Kidney (tissue), 14 donors: ENCODE data around the gene PLA1A. TPM values are rescaled to one million over a fixed set of nuclear protein-coding genes. Genes with fewer than 3 reads are reported as not detected.

Experiments used
- DNase-seq, 5 donors: peaks; one replicate each; pipeline ENCODE4 v3.0.0-alpha.2; 2013 to 2020
- FAIRE-seq: peaks from 2 replicates; lab custom pipeline; 2012; peaks lifted over from hg19 to GRCh38; lab: Jason Lieb, UNC
- H3K27ac ChIP-seq, 2 donors: one replicate each; pipeline ENCODE4 v1.7.0; 2013; ENCODE audit warnings: low read depth in 2 of 2, low read length in 2 of 2, inconsistent platforms in 1 of 2
- H3K27me3 ChIP-seq: one replicate; pipeline ENCODE4 v1.7.1; 2013; ENCODE audit warnings: low read length, inconsistent platforms; ENCODE audit not compliant: control insufficient read depth, insufficient read depth
- H3K36me3 ChIP-seq, 3 donors: one replicate each; pipeline versions ENCODE4 v1.7.0 to v1.7.1; 2013; ENCODE audit warnings: low read length in 3 of 3, control low read depth in 1 of 3, inconsistent platforms in 1 of 3; ENCODE audit not compliant: insufficient read depth in 3 of 3, control insufficient read depth in 2 of 3
- H3K4me1 ChIP-seq, 3 donors: one replicate each; pipeline versions ENCODE4 v1.7.0 to v1.7.1; 2013; ENCODE audit warnings: low read length in 3 of 3, inconsistent platforms in 1 of 3, low read depth in 1 of 3; ENCODE audit not compliant: control insufficient read depth in 2 of 3, insufficient read depth in 2 of 3
- H3K4me3 ChIP-seq, 3 donors: one replicate each; pipeline versions ENCODE4 v1.7.0 to v1.8.1; 2013; ENCODE audit warnings: low read length in 3 of 3, control low read depth in 1 of 3, inconsistent platforms in 1 of 3
- H3K9ac ChIP-seq, 3 donors: one replicate each; pipeline versions ENCODE4 v1.7.0 to v1.7.1; 2013; ENCODE audit warnings: low read length in 3 of 3, control low read depth in 1 of 3, inconsistent platforms in 1 of 3
- H3K9me3 ChIP-seq, 3 donors: one replicate each; pipeline versions ENCODE4 v1.7.0 to v1.7.1; 2013; ENCODE audit warnings: low read length in 3 of 3, control low read depth in 1 of 3, inconsistent platforms in 1 of 3; ENCODE audit not compliant: control insufficient read depth in 2 of 3, insufficient read depth in 1 of 3
- intact Hi-C: fragments of 100-400 bp; cut with DNase I; formaldehyde crosslinking; loops from one replicate; pipeline ENCODE4 v1.11.1; 2022
- polyA plus RNA-seq: library from polyadenylated mRNA; stranded (reverse); fragments of 350-450 nt; fragmentation: Illumina TruSeq; extraction: RNeasy Lipid Tissue Mini Kit (QIAGEN cat#74804); gene quantifications from one replicate; pipeline ENCODE4 v1.2.3, GENCODE V29; 2014; ENCODE audit warnings: low read depth, low replicate concordance; ENCODE audit not compliant: insufficient read depth
- total RNA-seq: library from RNA; stranded (reverse); fragmentation: NEBNext Ultra II Directional; extraction: Animal tissue kit (Norgen Biotek cat#: 25700); gene quantifications from one replicate; pipeline ENCODE4 v1.2.1, GENCODE V29; 2021
- TF ChIP-seq, protein P1 (sequence below): IDR thresholded peaks from 3 replicates; pipeline ENCODE4 v1.5.1; 2012; ENCODE audit warnings: mild to moderate bottlenecking, moderate library complexity, borderline replicate concordance; ENCODE audit not compliant: insufficient read depth; ENCODE audit errors: extremely low read depth
- donor health status: control.
- donor health status: control.
- donor health status: control.
- donor health status: control.
- donor health status: control.
- donor health status: DM: yes; HTN: yes; CAD: no.
- donor health status: Normal renal cell carcinoma (clear cell type).

PLA1A gene
- total and polyA plus RNA-seq, 2 donors from 2014 or later: 6.7 to 10.1 TPM

GRCh38 chr3:119673875-119674274, 76.2 kb downstream of the PLA1A start:
- Histone ChIP-seq H3K27me3 (no peaks in the 10 kb centered on the region), H3K9me3 (no peaks in the 10 kb centered on the region), H3K27ac (no peak overlapping the region), H3K4me3 (no peak overlapping the region), H3K4me1 (peaks cover 0 to 11% (median 11%) of the 10 kb centered on the region in 3 donors), H3K9ac (no peak overlapping the region), H3K36me3 (peaks cover 3 to 20% (median 4%) of the 10 kb centered on the region in 3 donors)
- DNase-seq (peak in 1 of 5 donors; percentile 74), FAIRE-seq (no peak)
- TF ChIP-seq, protein P1, sequence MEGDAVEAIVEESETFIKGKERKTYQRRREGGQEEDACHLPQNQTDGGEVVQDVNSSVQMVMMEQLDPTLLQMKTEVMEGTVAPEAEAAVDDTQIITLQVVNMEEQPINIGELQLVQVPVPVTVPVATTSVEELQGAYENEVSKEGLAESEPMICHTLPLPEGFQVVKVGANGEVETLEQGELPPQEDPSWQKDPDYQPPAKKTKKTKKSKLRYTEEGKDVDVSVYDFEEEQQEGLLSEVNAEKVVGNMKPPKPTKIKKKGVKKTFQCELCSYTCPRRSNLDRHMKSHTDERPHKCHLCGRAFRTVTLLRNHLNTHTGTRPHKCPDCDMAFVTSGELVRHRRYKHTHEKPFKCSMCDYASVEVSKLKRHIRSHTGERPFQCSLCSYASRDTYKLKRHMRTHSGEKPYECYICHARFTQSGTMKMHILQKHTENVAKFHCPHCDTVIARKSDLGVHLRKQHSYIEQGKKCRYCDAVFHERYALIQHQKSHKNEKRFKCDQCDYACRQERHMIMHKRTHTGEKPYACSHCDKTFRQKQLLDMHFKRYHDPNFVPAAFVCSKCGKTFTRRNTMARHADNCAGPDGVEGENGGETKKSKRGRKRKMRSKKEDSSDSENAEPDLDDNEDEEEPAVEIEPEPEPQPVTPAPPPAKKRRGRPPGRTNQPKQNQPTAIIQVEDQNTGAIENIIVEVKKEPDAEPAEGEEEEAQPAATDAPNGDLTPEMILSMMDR: no peak
- intact Hi-C loops: no loop called here

GRCh38 chr3:119675188-119675874, 77.6 kb downstream of the PLA1A start:
- DNase-seq: no peak
- Histone ChIP-seq H3K27me3 (no peaks in the 10 kb centered on the region), H3K4me1 (peaks cover 0 to 11% (median 8%) of the 10 kb centered on the region in 3 donors), H3K4me3 (peak overlapping the region in 2 of 3 donors; percentile 85 to 97), H3K9ac (peak overlapping the region in 1 of 3 donors; percentile 81), H3K9me3 (no peaks in the 10 kb centered on the region), H3K27ac (peak overlapping the region in 1 of 2 donors; percentile 88), H3K36me3 (peaks cover 2 to 20% (median 4%) of the 10 kb centered on the region in 3 donors)
- intact Hi-C loops: no loop called here
- no peak for FAIRE-seq
- TF ChIP-seq, protein P1: no peak

- peak overlapping the region in 2 of 3 donors; percentile 81 to 86 for H3K9ac ChIP-seq
- TF ChIP-seq, protein P1: no peak
- H3K9me3 ChIP-seq: no peaks in the 10 kb centered on the region
- peak overlapping the region; percentile 79 to 88 for H3K27ac ChIP-seq
- H3K4me3 ChIP-seq: peak overlapping the region; percentile 85 to 97 (median 85)
- intact Hi-C loops: no loop called here
- DNase-seq: no peak
- H3K4me1 ChIP-seq: peaks cover 0 to 11% (median 5%) of the 10 kb centered on the region in 3 donors
- H3K27me3 ChIP-seq: no peaks in the 10 kb centered on the region
- no peak for FAIRE-seq
- peaks cover 2 to 20% (median 4%) of the 10 kb centered on the region in 3 donors for H3K36me3 ChIP-seq
These were observed 78.3 kb downstream of the PLA1A start for GRCh38 chr3:119676020-119676419.
